AG09319 (cell line): Measurements from ENCODE around the gene TMC4.

Experiments used
- DNase-seq: peaks from one replicate; pipeline ENCODE4 v3.0.0-alpha.2; 2010; ENCODE audit warnings: low read depth; ENCODE audit errors: extremely low read depth
- CTCF ChIP-seq: IDR thresholded peaks from 2 replicates; pipeline ENCODE4 v1.5.1; 2011; ENCODE audit warnings: low read depth, mild to moderate bottlenecking, inconsistent platforms, low read length, moderate library complexity

The TMC4 gene

GRCh38 chr19:54114340-54115108 lies 58.4 kb downstream of the TMC4 start:
- DNase-seq, result no peak

More at GRCh38 chr19:54114340-54115108, 58.4 kb downstream of the TMC4 start:
- no peak for TF ChIP-seq CTCF
